ENCODE measurements around the gene RINL. TPM values are rescaled to one million over a fixed set of nuclear protein-coding genes. Genes with fewer than 3 reads are reported as not detected.
A peak's percentile ranks its signal among the peaks of the same experiment; 100 is the strongest.

RINL gene
- total RNA-seq, 1 experiment from 2014 or later, result 5.7 TPM

DNA sequence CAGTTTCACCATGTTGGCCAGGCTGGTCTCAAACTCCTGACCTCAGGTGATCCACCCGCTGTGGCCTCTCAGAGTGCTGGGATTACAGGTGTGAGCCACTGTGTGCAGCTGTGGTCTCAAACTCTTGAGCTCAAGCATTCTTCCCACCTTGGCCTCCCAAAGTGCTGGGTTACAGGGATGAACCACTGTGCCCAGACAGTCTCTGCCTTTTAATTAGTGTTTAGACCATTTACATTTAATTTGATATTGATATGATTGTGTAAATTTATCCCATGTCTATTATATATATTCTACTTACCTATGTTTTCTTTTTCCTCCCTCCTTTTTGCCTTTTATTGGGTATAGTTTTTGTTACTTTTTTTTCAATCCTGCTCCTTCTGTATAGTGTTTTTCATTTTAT lies 23.6 kb upstream of the RINL start:
- TF ChIP-seq, protein P1, sequence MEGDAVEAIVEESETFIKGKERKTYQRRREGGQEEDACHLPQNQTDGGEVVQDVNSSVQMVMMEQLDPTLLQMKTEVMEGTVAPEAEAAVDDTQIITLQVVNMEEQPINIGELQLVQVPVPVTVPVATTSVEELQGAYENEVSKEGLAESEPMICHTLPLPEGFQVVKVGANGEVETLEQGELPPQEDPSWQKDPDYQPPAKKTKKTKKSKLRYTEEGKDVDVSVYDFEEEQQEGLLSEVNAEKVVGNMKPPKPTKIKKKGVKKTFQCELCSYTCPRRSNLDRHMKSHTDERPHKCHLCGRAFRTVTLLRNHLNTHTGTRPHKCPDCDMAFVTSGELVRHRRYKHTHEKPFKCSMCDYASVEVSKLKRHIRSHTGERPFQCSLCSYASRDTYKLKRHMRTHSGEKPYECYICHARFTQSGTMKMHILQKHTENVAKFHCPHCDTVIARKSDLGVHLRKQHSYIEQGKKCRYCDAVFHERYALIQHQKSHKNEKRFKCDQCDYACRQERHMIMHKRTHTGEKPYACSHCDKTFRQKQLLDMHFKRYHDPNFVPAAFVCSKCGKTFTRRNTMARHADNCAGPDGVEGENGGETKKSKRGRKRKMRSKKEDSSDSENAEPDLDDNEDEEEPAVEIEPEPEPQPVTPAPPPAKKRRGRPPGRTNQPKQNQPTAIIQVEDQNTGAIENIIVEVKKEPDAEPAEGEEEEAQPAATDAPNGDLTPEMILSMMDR (conservative IDR thresholded peaks at IDR 0.05; ENCODE audit: low read depth, low read length), result no peak
- TF ChIP-seq EZH2 (IDR thresholded peaks at IDR 0.05; ENCODE audit: borderline replicate concordance, low read depth, low read length, poor library complexity, severe bottlenecking), result no peak
- CTCF ChIA-PET, result interaction anchor here (0.7 kb wide), 1 partner anchor 999 kb away, joined by 5 read pairs; no protein-coding TSS in a partner anchor
- Histone ChIP-seq H3K36me3 (ENCODE audit: insufficient read depth, low read length, poor library complexity, severe bottlenecking) (peaks cover 11% of the 10 kb centered on the region), H3K27ac (ENCODE audit: low read depth, low read length, poor library complexity, severe bottlenecking) (no peak overlapping the region), H3K4me3 (ENCODE audit: low read depth, low read length, poor library complexity, severe bottlenecking) (no peak overlapping the region), H3K4me1 (ENCODE audit: insufficient read depth, low read length, poor library complexity, severe bottlenecking) (peaks cover 4% of the 10 kb centered on the region), H3K9me3 (ENCODE audit: low read depth, low read length, poor library complexity, severe bottlenecking) (no peaks in the 10 kb centered on the region), H3K27me3 (replicated peaks; ENCODE audit: insufficient read depth, low read depth, low read length, poor library complexity) (no peaks in the 10 kb centered on the region)
- no TSS peak for BruUV-seq (replicated peaks)
- POLR2A ChIA-PET (ENCODE audit: low non-redundant PET), result no interaction called here
- intact Hi-C loops (cut with micrococcal nuclease; ENCODE audit: unreplicated experiment), result no loop called here
- no peak for DNase-seq (ENCODE audit: low spot score)

DNA sequence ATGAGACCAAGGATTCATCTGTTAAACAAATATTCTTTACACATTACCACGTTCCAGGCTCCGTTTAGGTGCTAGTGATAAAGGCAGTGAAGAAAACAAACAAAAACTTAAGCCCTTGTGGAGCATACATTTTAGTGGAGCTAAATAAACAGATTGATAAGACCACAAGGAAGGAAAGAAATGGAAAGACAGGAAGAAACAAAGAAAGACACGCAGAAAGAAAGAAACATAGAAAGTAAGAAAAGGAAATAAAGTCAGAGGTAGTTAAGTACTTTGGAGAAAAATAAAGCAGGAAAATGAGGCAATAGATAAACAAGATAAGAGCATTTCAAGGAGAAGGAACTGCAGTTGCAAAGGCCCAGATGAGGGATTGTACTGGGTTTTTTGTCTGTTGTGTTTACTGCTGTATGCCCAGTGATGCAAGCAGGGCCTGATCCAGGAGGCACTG lies 22.7 kb upstream of the RINL start:
- BruUV-seq (replicated peaks), result no TSS peak
- no peak for DNase-seq (ENCODE audit: low spot score)

DNA sequence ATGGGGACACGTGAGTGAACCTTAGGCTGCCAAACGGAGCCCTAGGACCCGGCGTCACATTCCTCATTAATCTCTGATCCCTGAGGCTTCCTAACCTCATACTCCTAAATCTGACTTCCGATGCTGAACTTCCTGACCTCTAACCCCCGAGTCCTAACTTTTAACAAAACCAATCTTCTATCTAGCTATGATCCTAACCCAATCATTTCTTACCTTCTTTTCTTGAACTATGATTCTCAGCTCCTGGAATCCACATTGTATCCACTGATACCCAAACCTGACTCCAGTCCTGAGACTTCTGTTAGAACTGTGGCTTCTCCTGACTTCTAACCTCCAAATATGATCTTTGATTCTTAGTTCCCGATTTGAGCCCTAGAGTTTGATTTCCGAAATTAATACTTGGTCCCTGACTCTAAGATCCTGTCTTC lies 22.1 kb upstream of the RINL start:
- BruUV-seq (replicated peaks), result TSS peak; percentile 74
- intact Hi-C loops (cut with micrococcal nuclease; ENCODE audit: unreplicated experiment), result no loop called here
- DNase-seq (ENCODE audit: low spot score), result no peak
- peak overlapping the region; percentile 69 for H3K4me3 ChIP-seq (ENCODE audit: low read depth, low read length, poor library complexity, severe bottlenecking)
- CTCF ChIA-PET, result interaction anchor here (0.6 to 1.6 kb wide), 4 partner anchors 12 to 509 kb away, joined by 3 to 7 read pairs (median 4); partner anchors contain the start of genes FAM98C, MRPS12 and SARS2
- POLR2A ChIA-PET (ENCODE audit: low non-redundant PET), result interaction anchor here (0.7 to 1.0 kb wide), 2 partner anchors 31 to 281 kb away, joined by 3 read pairs; partner anchors contain the start of genes EIF3K, MRPS12 and SARS2
- H3K36me3 ChIP-seq (ENCODE audit: insufficient read depth, low read length, poor library complexity, severe bottlenecking), result peaks cover 4% of the 10 kb centered on the region
- no peaks in the 10 kb centered on the region for H3K27me3 ChIP-seq (replicated peaks; ENCODE audit: insufficient read depth, low read depth, low read length, poor library complexity)
- TF ChIP-seq EZH2 (IDR thresholded peaks at IDR 0.05; ENCODE audit: borderline replicate concordance, low read depth, low read length, poor library complexity, severe bottlenecking), result no peak
- TF ChIP-seq, protein P1 (conservative IDR thresholded peaks at IDR 0.05; ENCODE audit: low read depth, low read length), result no peak
- H3K27ac ChIP-seq (ENCODE audit: low read depth, low read length, poor library complexity, severe bottlenecking), result peak overlapping the region; percentile 86
- peaks cover 4% of the 10 kb centered on the region for H3K4me1 ChIP-seq (ENCODE audit: insufficient read depth, low read length, poor library complexity, severe bottlenecking)
- no peaks in the 10 kb centered on the region for H3K9me3 ChIP-seq (ENCODE audit: low read depth, low read length, poor library complexity, severe bottlenecking)

More for the DNA sequence above, 22.7 kb upstream of the RINL start:
- CTCF ChIA-PET, result interaction anchor here (1.1 to 1.6 kb wide), 2 partner anchors 13 to 498 kb away, joined by 5 to 7 read pairs; partner anchors contain the start of gene FAM98C
- Histone ChIP-seq H3K9me3 (ENCODE audit: low read depth, low read length, poor library complexity, severe bottlenecking) (no peaks in the 10 kb centered on the region), H3K36me3 (ENCODE audit: insufficient read depth, low read length, poor library complexity, severe bottlenecking) (peaks cover 8% of the 10 kb centered on the region), H3K4me3 (ENCODE audit: low read depth, low read length, poor library complexity, severe bottlenecking) (peak overlapping the region; percentile 69), H3K4me1 (ENCODE audit: insufficient read depth, low read length, poor library complexity, severe bottlenecking) (peaks cover 4% of the 10 kb centered on the region), H3K27me3 (replicated peaks; ENCODE audit: insufficient read depth, low read depth, low read length, poor library complexity) (no peaks in the 10 kb centered on the region), H3K27ac (ENCODE audit: low read depth, low read length, poor library complexity, severe bottlenecking) (peak overlapping the region; percentile 86)
- POLR2A ChIA-PET (ENCODE audit: low non-redundant PET), result no interaction called here
- no peak for TF ChIP-seq EZH2 (IDR thresholded peaks at IDR 0.05; ENCODE audit: borderline replicate concordance, low read depth, low read length, poor library complexity, severe bottlenecking)
- TF ChIP-seq, protein P1 (conservative IDR thresholded peaks at IDR 0.05; ENCODE audit: low read depth, low read length), result no peak
- intact Hi-C loops (cut with micrococcal nuclease; ENCODE audit: unreplicated experiment), result no loop called here

Measured in A673 (cell line).